Measurements from ENCODE around the gene LIX1.

- TF ChIP-seq RAD21 (IDR thresholded peaks at IDR 0.05 in 1 of 2, conservative IDR thresholded peaks at IDR 0.05 in 1 of 2; ENCODE audit: low read depth in 2 of 2, low read length in 2 of 2), result peak; percentile 90 to 93
- TF ChIP-seq EZH2 (IDR thresholded peaks at IDR 0.05; ENCODE audit: low read depth, low read length, severe bottlenecking), result no peak
- TF ChIP-seq RBBP5 (IDR thresholded peaks at IDR 0.05; ENCODE audit: borderline replicate concordance, low read depth, low read length), result no peak
- TF ChIP-seq POLR2AphosphoS5 (IDR thresholded peaks at IDR 0.05; ENCODE audit: low read depth, low read length), result no peak
- no peak for TF ChIP-seq ATF3 (IDR thresholded peaks at IDR 0.05; ENCODE audit: insufficient read depth, low read depth, low read length)
- TF ChIP-seq CBX8 (IDR thresholded peaks at IDR 0.05; ENCODE audit: borderline replicate concordance, low read depth, low read length), result no peak
- TF ChIP-seq CTCF (IDR thresholded peaks at IDR 0.05; ENCODE audit: control extremely low read depth in 1 of 3, insufficient read depth in 1 of 3, low read depth in 1 of 3, low read length in 3 of 3), result peak in 2 of 3 experiments; percentile 72 to 84; a peak in 3 of 4 replicates
- no peak for TF ChIP-seq POLR2A (IDR thresholded peaks at IDR 0.05; ENCODE audit: control extremely low read depth in 1 of 2, low read depth in 2 of 2, low read length in 2 of 2)
- no peak for TF ChIP-seq EP300 (IDR thresholded peaks at IDR 0.05; ENCODE audit: borderline replicate concordance in 1 of 2, low read depth in 2 of 2, low read length in 2 of 2)
Observed at GRCh38 chr5:97162045-97162444, 19.6 kb upstream of the LIX1 start.
